ENCODE measurements around the gene ZNF362. TPM values are rescaled to one million over a fixed set of nuclear protein-coding genes. Genes with fewer than 3 reads are reported as not detected.

The ZNF362 gene
- total RNA-seq, 1 donor from 2014 or later: 85.0 TPM

GRCh38 chr1:33232716-33233115 is 23.6 kb upstream of the ZNF362 start:
- no peak for DNase-seq (ENCODE audit: low spot score)
- no peak overlapping the region for H3K27ac Mint-ChIP-seq (ENCODE audit: unreplicated experiment)
- no peak overlapping the region for H3K4me3 Mint-ChIP-seq (ENCODE audit: unreplicated experiment)
- no peaks in the 10 kb centered on the region for H3K36me3 Mint-ChIP-seq (ENCODE audit: low read depth)
- no peaks in the 10 kb centered on the region for H3K9me3 Mint-ChIP-seq (ENCODE audit: low read depth)
- no peak for TF ChIP-seq CTCF (IDR thresholded peaks at IDR 0.05)
- H3K4me1 Mint-ChIP-seq (ENCODE audit: low read depth): peaks cover 10% of the 10 kb centered on the region
- peaks cover 2% of the 10 kb centered on the region for H3K27me3 Mint-ChIP-seq (ENCODE audit: low read depth)

- no peaks in the 10 kb centered on the region for H3K27me3 Mint-ChIP-seq (ENCODE audit: low read depth)
- no peaks in the 10 kb centered on the region for H3K9me3 Mint-ChIP-seq (ENCODE audit: low read depth)
- peaks cover 4% of the 10 kb centered on the region for H3K4me1 Mint-ChIP-seq (ENCODE audit: low read depth)
- no peak for TF ChIP-seq CTCF (IDR thresholded peaks at IDR 0.05)
- no peaks in the 10 kb centered on the region for H3K36me3 Mint-ChIP-seq (ENCODE audit: low read depth)
- H3K27ac Mint-ChIP-seq (ENCODE audit: unreplicated experiment): no peak overlapping the region
- no peak overlapping the region for H3K4me3 Mint-ChIP-seq (ENCODE audit: unreplicated experiment)
- no peak for DNase-seq (ENCODE audit: low spot score)
These were observed 22.2 kb upstream of the ZNF362 start for GRCh38 chr1:33234131-33234530.

GRCh38 chr1:33234588-33234990 is 21.7 kb upstream of the ZNF362 start:
- Mint-ChIP-seq H3K4me3 (ENCODE audit: unreplicated experiment) (no peak overlapping the region), H3K27me3 (ENCODE audit: low read depth) (no peaks in the 10 kb centered on the region)
- TF ChIP-seq CTCF (IDR thresholded peaks at IDR 0.05): no peak

GRCh38 chr1:33235521-33235920 is 20.8 kb upstream of the ZNF362 start:
- H3K27me3 Mint-ChIP-seq (ENCODE audit: low read depth): no peaks in the 10 kb centered on the region
- no peak overlapping the region for H3K27ac Mint-ChIP-seq (ENCODE audit: unreplicated experiment)
- peaks cover 11% of the 10 kb centered on the region for H3K4me1 Mint-ChIP-seq (ENCODE audit: low read depth)
- H3K36me3 Mint-ChIP-seq (ENCODE audit: low read depth): no peaks in the 10 kb centered on the region
- H3K4me3 Mint-ChIP-seq (ENCODE audit: unreplicated experiment): no peak overlapping the region
- no peak for DNase-seq (ENCODE audit: low spot score)
- no peaks in the 10 kb centered on the region for H3K9me3 Mint-ChIP-seq (ENCODE audit: low read depth)
- no peak for TF ChIP-seq CTCF (IDR thresholded peaks at IDR 0.05)

More at GRCh38 chr1:33234588-33234990, 21.7 kb upstream of the ZNF362 start:
- Mint-ChIP-seq H3K27ac (ENCODE audit: unreplicated experiment) (no peak overlapping the region), H3K4me1 (ENCODE audit: low read depth) (peaks cover 6% of the 10 kb centered on the region), H3K36me3 (ENCODE audit: low read depth) (no peaks in the 10 kb centered on the region), H3K9me3 (ENCODE audit: low read depth) (no peaks in the 10 kb centered on the region)
- DNase-seq (ENCODE audit: low spot score): no peak

GRCh38 chr1:33236498-33236897 is 19.8 kb upstream of the ZNF362 start:
- H3K27me3 Mint-ChIP-seq (ENCODE audit: low read depth): no peaks in the 10 kb centered on the region
- no peak overlapping the region for H3K27ac Mint-ChIP-seq (ENCODE audit: unreplicated experiment)
- no peaks in the 10 kb centered on the region for H3K9me3 Mint-ChIP-seq (ENCODE audit: low read depth)
- H3K4me3 Mint-ChIP-seq (ENCODE audit: unreplicated experiment): no peak overlapping the region
- no peak for DNase-seq (ENCODE audit: low spot score)
- peaks cover 11% of the 10 kb centered on the region for H3K4me1 Mint-ChIP-seq (ENCODE audit: low read depth)
- H3K36me3 Mint-ChIP-seq (ENCODE audit: low read depth): no peaks in the 10 kb centered on the region
- no peak for TF ChIP-seq CTCF (IDR thresholded peaks at IDR 0.05)
